A549 (cell line): ENCODE measurements around the gene CTBP1. TPM values are rescaled to one million over a fixed set of nuclear protein-coding genes. Genes with fewer than 3 reads are reported as not detected.

Source experiments
- ATAC-seq, 2 experiments: fragments of 200-7000 bp in 1 of 2; fragments of >200 bp in 1 of 2; cut with Nextera tagmentation in 1 of 2; cut with Tn5 transposase in 1 of 2; 3 replicates each; pipeline versions ENCODE4 v1.8.0 to v1.9.1; 2018 to 2020; ENCODE audit warnings: mild to moderate bottlenecking in 1 of 2, moderate library complexity in 1 of 2
- CTCF ChIA-PET: fragments of 300-600 bp; sonication (Branson Sonifier 250); formaldehyde crosslinking; extraction: SDS; loops from one replicate; lab custom pipeline; 2021; ENCODE audit warnings: antibody characterized with exemption, inconsistent platforms; lab: Yijun Ruan, JAX
- POLR2A ChIA-PET: fragments of 350-600 bp; formaldehyde crosslinking; extraction: SDS; loops from one replicate; lab custom pipeline; 2021; ENCODE audit warnings: antibody characterized with exemption, inconsistent platforms; lab: Yijun Ruan, JAX
- DNase-seq, 2 experiments: peaks; one replicate each; pipeline versions ENCODE4 v3.0.0 to v3.0.0-alpha.2; 2011 to 2016; ENCODE audit warnings: low read depth in 1 of 2, low spot score in 1 of 2
- FAIRE-seq: peaks from 2 replicates; lab custom pipeline; 2011; peaks lifted over from hg19 to GRCh38; lab: Jason Lieb, UNC
- H3K27ac ChIP-seq, 2 experiments: fragments of >200 bp; sonication (Bioruptor Twin); formaldehyde crosslinking; 3 replicates each; pipeline ENCODE4 v1.5.1; 2016 to 2017
- H3K4me1 ChIP-seq: fragments of >200 bp; sonication (Bioruptor Twin); formaldehyde crosslinking; 3 replicates; pipeline ENCODE4 v1.6.1; 2016
- H3K4me2 ChIP-seq: fragments of >200 bp; sonication (Bioruptor Twin); formaldehyde crosslinking; 3 replicates; pipeline ENCODE4 v1.6.1; 2016
- H3K4me3 ChIP-seq: fragments of >200 bp; sonication (Bioruptor Twin); formaldehyde crosslinking; 3 replicates; pipeline ENCODE4 v1.5.1; 2016
- H3K9me3 ChIP-seq: fragments of >200 bp; sonication (Bioruptor Twin); formaldehyde crosslinking; 3 replicates; pipeline ENCODE4 v1.6.1; 2016
- BHLHE40 ChIP-seq: IDR thresholded peaks from 2 replicates; pipeline ENCODE4 v1.6.1; 2012; ENCODE audit warnings: low read depth, low read length, inconsistent platforms
- CEBPB ChIP-seq, 2 experiments: fragments of >200 bp in 1 of 2; sonication (Bioruptor Twin) in 1 of 2; formaldehyde crosslinking in 1 of 2; IDR thresholded peaks; 2 replicates each; pipeline ENCODE4 v1.6.1; 2012 to 2016
- EHF ChIP-seq: fragments of 250-450 bp; sonication (Bioruptor Pico); IDR thresholded peaks from 2 replicates; pipeline ENCODE4 v1.5.0; 2020; ENCODE audit warnings: mild to moderate bottlenecking
- GATA3 ChIP-seq: IDR thresholded peaks from 2 replicates; pipeline ENCODE4 v1.6.1; 2012; ENCODE audit warnings: borderline replicate concordance
- HOXA7 ChIP-seq: fragments of 250-450 bp; sonication (Bioruptor Pico); IDR thresholded peaks from 2 replicates; pipeline ENCODE4 v1.5.0; 2020; ENCODE audit warnings: mild to moderate bottlenecking, moderate library complexity
- MAZ ChIP-seq: fragments of 150-350 bp; IDR thresholded peaks from 2 replicates; pipeline ENCODE4 v1.6.1; 2014; ENCODE audit warnings: antibody characterized with exemption, low read depth, low read length, borderline replicate concordance
- MYC ChIP-seq: IDR thresholded peaks from 2 replicates; pipeline ENCODE4 v1.6.1; 2012; ENCODE audit warnings: mild to moderate bottlenecking, inconsistent platforms, low read length, improper control_type of control experiment, borderline replicate concordance
- PHF8 ChIP-seq: fragments of 200-600 bp; sonication (generic); IDR thresholded peaks from 2 replicates; pipeline ENCODE4 v1.6.1; 2016; ENCODE audit warnings: low read depth, mild to moderate bottlenecking, antibody characterized with exemption, moderate library complexity, borderline replicate concordance
- RAD21 ChIP-seq, 2 experiments: fragments of >200 bp in 1 of 2; sonication (Bioruptor Twin) in 1 of 2; formaldehyde crosslinking in 1 of 2; IDR thresholded peaks in 1 of 2; conservative IDR thresholded peaks in 1 of 2; 2 replicates in 1 of 2; 3 replicates in 1 of 2; pipeline ENCODE4 v1.6.1; 2012 to 2018; ENCODE audit warnings: inconsistent platforms in 1 of 2
- RCOR1 ChIP-seq: fragments of 150-350 bp; IDR thresholded peaks from 2 replicates; pipeline ENCODE4 v1.6.1; 2014; ENCODE audit warnings: antibody characterized with exemption, low read length, low read depth
- WGBS: methylation state at CpG from one replicate; pipeline ENCODE4 v1.1.6; 2017; ENCODE audit errors: missing lambda C conversion rate; 5-methylcytosine and 5-hydroxymethylcytosine counted together
- polyA plus RNA-seq, 4 experiments: library from polyadenylated mRNA; depleted of rRNA in 3 of 4; stranded (reverse); fragments of >200 nt; fragmentation: RNase III in 1 of 4; extraction: RNeasy Plus Mini Kit Qiagen cat#74134 plus additional on column Dnase treatment in 1 of 4; gene quantifications; 2 replicates in 3 of 4; 3 replicates in 1 of 4; pipeline ENCODE4 v1.2.3, GENCODE V29; 2011 to 2017
- TF ChIP-seq, protein P1 (sequence below): IDR thresholded peaks from 2 replicates; pipeline ENCODE4 v1.6.1; 2012
- TF ChIP-seq, protein P2 (sequence below): fragments of 450-650 bp; IDR thresholded peaks from 2 replicates; pipeline ENCODE4 v1.6.1; 2014; ENCODE audit warnings: antibody characterized with exemption
- TF ChIP-seq, protein P3 (sequence below): IDR thresholded peaks from 2 replicates; pipeline ENCODE4 v1.6.1; 2012; ENCODE audit warnings: low read depth, borderline replicate concordance
- TF ChIP-seq, protein P4 (sequence below): fragments of 150-350 bp; IDR thresholded peaks from 2 replicates; pipeline ENCODE4 v1.6.1; 2014; ENCODE audit warnings: low read depth, mild to moderate bottlenecking, low read length

Gene CTBP1
- polyA plus RNA-seq, 2 of the 4 experiments (the other 2 are of a cell fraction), result 43.1 to 93.1 TPM

DNA sequence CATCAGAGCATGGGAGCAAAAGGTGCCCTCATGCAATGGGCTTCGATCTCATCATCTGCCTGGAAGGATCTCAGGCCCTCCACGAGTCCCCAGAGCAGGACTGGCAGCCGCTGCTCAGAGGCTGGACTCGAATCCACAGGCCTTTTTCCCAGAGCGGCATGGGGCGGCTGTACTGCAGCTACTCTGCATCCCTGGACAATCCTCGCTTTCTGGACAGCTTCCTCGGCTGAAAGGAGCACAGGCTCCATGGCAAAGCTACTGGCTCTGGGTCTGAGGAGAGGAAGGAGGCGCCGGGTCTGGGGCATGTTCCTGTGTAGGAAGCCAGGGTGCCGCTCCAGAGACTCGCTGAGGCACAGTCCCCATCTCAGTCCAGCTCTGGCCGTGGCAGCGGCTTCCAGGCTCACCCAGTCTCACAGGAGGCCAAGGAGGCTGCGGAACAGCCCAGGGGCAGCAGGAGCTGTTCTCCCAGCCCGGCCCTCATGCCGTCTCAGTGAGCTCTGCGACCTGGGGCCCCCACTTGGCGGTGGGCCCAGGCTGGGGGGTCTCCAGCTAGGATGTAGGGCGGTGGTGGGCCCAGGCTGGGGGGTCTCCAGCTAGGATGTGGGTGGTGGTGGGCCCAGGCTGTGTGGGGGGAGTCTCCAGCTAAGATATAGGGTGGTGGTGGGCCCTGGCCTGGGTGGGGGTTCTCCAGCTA lies 73.8 kb downstream of the CTBP1 start (continued):
- TF ChIP-seq CEBPB (IDR thresholded peaks at IDR 0.05), result no peak
- no peak for TF ChIP-seq RCOR1
- no peak for TF ChIP-seq MAZ

DNA sequence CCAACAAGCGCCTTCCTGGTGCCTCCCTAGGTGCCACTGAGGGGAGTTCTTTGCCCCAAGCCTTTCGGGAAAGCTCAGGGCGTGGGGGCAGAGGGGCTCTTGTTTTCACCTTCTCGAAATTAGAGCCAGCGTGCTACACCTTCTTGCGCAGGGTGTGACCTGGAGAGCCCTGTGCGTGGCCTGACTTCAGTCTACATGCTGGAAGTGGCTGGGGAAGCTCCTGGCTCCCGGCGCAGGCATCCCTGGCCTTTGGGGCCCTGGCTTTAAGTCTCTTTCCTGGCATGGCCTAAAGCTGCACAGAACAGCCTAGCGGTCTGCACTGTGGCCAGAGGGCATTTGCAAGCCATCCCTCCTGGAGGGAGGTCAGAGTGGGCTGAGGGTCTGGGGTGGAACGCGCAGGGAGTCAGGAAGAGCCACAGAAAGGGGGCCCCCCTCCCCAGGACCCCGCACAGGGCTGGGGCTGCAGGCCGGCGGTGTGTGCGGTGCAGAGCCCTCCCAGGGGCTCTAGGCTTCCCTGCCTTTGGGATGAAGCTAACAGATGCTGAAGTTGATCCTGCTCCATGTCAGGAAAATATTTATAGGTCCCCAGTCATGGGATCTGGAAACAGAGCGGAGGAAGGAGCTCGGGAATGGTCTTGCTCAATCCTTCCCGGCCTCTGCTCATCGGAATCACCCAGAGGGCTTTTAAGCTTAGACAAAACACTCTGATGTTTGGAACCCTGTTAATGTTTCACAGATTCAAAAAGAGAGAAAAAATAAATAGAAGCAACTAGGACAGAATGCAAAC lies 75.8 kb downstream of the CTBP1 start:
- no peaks in the 10 kb centered on the region for H3K9me3 ChIP-seq
- TF ChIP-seq GATA3 (no peak), CEBPB (IDR thresholded peaks at IDR 0.05) (peak; percentile 76 to 77), RAD21 (conservative IDR thresholded peaks at IDR 0.05 in 1 of 2, IDR thresholded peaks at IDR 0.05 in 1 of 2) (no peak), PHF8 (no peak)
- TF ChIP-seq, protein P1, sequence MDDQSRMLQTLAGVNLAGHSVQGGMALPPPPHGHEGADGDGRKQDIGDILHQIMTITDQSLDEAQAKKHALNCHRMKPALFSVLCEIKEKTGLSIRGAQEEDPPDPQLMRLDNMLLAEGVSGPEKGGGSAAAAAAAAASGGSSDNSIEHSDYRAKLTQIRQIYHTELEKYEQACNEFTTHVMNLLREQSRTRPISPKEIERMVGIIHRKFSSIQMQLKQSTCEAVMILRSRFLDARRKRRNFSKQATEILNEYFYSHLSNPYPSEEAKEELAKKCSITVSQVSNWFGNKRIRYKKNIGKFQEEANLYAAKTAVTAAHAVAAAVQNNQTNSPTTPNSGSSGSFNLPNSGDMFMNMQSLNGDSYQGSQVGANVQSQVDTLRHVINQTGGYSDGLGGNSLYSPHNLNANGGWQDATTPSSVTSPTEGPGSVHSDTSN, result no peak
- TF ChIP-seq, protein P2, sequence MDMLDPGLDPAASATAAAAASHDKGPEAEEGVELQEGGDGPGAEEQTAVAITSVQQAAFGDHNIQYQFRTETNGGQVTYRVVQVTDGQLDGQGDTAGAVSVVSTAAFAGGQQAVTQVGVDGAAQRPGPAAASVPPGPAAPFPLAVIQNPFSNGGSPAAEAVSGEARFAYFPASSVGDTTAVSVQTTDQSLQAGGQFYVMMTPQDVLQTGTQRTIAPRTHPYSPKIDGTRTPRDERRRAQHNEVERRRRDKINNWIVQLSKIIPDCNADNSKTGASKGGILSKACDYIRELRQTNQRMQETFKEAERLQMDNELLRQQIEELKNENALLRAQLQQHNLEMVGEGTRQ, result no peak
- TF ChIP-seq, protein P3, sequence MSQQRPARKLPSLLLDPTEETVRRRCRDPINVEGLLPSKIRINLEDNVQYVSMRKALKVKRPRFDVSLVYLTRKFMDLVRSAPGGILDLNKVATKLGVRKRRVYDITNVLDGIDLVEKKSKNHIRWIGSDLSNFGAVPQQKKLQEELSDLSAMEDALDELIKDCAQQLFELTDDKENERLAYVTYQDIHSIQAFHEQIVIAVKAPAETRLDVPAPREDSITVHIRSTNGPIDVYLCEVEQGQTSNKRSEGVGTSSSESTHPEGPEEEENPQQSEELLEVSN, result no peak
- TF ChIP-seq, all 56 proteins: peak for 1
- Histone ChIP-seq H3K4me3 (no peak overlapping the region), H3K4me2 (peak overlapping the region; percentile 80), H3K4me1 (peaks cover 20% of the 10 kb centered on the region), H3K27ac (peak overlapping the region; percentile 82 to 89)
- POLR2A ChIA-PET, result no interaction called here
- FAIRE-seq (no peak), DNase-seq (peak; percentile 56 to 61), ATAC-seq (peak; percentile 79 to 81)
- CTCF ChIA-PET, result interaction anchor here (0.5 to 1.4 kb wide), 2 partner anchors 47 to 456 kb away, joined by 3 read pairs; no protein-coding TSS in a partner anchor
- 52% methylated on average over 13 of the region's 20 CpGs for WGBS

- no peak for TF ChIP-seq MYC
- TF ChIP-seq, protein P1, result no peak
- TF ChIP-seq HOXA7 (CRISPR knock-in tag), result no peak
- TF ChIP-seq, protein P4, sequence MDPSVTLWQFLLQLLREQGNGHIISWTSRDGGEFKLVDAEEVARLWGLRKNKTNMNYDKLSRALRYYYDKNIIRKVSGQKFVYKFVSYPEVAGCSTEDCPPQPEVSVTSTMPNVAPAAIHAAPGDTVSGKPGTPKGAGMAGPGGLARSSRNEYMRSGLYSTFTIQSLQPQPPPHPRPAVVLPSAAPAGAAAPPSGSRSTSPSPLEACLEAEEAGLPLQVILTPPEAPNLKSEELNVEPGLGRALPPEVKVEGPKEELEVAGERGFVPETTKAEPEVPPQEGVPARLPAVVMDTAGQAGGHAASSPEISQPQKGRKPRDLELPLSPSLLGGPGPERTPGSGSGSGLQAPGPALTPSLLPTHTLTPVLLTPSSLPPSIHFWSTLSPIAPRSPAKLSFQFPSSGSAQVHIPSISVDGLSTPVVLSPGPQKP, result no peak
- TF ChIP-seq BHLHE40, result no peak
- no peak for TF ChIP-seq EHF (CRISPR knock-in tag)
- peak within 1 kb of the TSS; percentile 82 to 89 for H3K27ac ChIP-seq
- FAIRE-seq, result no peak
- no peaks in the 10 kb centered on the region for H3K9me3 ChIP-seq
- peaks cover 21% of the 10 kb centered on the region for H3K4me1 ChIP-seq
- 92% methylated on average over 14 of the region's 54 CpGs for whole genome bisulfite sequencing
- POLR2A ChIA-PET, result no interaction called here
- CTCF ChIA-PET, result no interaction called here
- peak within 1 kb of the TSS; percentile 80 for H3K4me2 ChIP-seq
- no peak for ATAC-seq
- DNase-seq, result no peak
- no peak within 1 kb of the TSS for H3K4me3 ChIP-seq
Observed at GRCh38 chr4:1172228-1172851, 76.6 kb downstream of the CTBP1 start, which contains the start of gene SPON2. Gene SPON2 (minus strand): TSS chr4:1172583.
